WTC11 (cell line): Measurements from ENCODE around the gene CTDNEP1. TPM values are rescaled to one million over a fixed set of nuclear protein-coding genes. Genes with fewer than 3 reads are reported as not detected.

Experiments
- ATAC-seq: fragments of 200-7000 bp; cut with Tn5 transposase; 2 replicates; pipeline ENCODE4 v1.10.0; 2021; ENCODE audit warnings: mild to moderate bottlenecking, moderate library complexity
- CTCF ChIA-PET: fragments of 300-600 bp; sonication (Branson Sonifier 250); formaldehyde crosslinking; loops from one replicate; lab custom pipeline; 2021; ENCODE audit warnings: antibody characterized with exemption; lab: Charles Lee
- POLR2A ChIA-PET: fragments of 350-600 bp; sonication (Branson Sonifier 250); formaldehyde crosslinking; loops from one replicate; lab custom pipeline; 2021; ENCODE audit warnings: antibody characterized with exemption; lab: Charles Lee
- DNase-seq: peaks from one replicate; pipeline ENCODE4 v3.0.0; 2021; ENCODE audit warnings: low spot score
- H3K27ac Mint-ChIP-seq: 2 replicates; pipeline ENCODE4 v1.8.0; 2021; ENCODE audit warnings: mixed read lengths
- H3K27me3 Mint-ChIP-seq: 2 replicates; pipeline ENCODE4 v1.8.0; 2021; ENCODE audit warnings: low read depth, mild to moderate bottlenecking, moderate library complexity, mixed read lengths
- H3K36me3 Mint-ChIP-seq: 2 replicates; pipeline ENCODE4 v1.8.0; 2021; ENCODE audit warnings: mixed read lengths
- H3K4me1 Mint-ChIP-seq: 2 replicates; pipeline ENCODE4 v1.8.0; 2022; ENCODE audit warnings: mixed read lengths
- H3K4me3 Mint-ChIP-seq: 2 replicates; pipeline ENCODE4 v1.8.0; 2021; ENCODE audit warnings: mild to moderate bottlenecking, moderate library complexity, mixed read lengths
- H3K9me3 Mint-ChIP-seq: 2 replicates; pipeline ENCODE4 v1.8.0; 2021; ENCODE audit warnings: mixed read lengths
- ATF1 ChIP-seq: sonication (generic); formaldehyde crosslinking; IDR thresholded peaks from 2 replicates; pipeline ENCODE4 v1.8.1; 2023; ENCODE audit warnings: mild to moderate bottlenecking, moderate library complexity, missing genetic modification reagents
- EMX1 ChIP-seq: fragments of 250-450 bp; sonication (Bioruptor Pico); IDR thresholded peaks from 2 replicates; pipeline ENCODE4 v1.8.0; 2021; ENCODE audit warnings: mild to moderate bottlenecking
- ESRRA ChIP-seq: sonication (generic); formaldehyde crosslinking; IDR thresholded peaks from 2 replicates; pipeline ENCODE4 v1.8.1; 2022; ENCODE audit warnings: mild to moderate bottlenecking, missing genetic modification reagents, borderline replicate concordance
- FOXK1 ChIP-seq: sonication (generic); formaldehyde crosslinking; IDR thresholded peaks from 2 replicates; pipeline ENCODE4 v1.8.0; 2022; ENCODE audit warnings: mild to moderate bottlenecking, moderate library complexity, missing genetic modification reagents
- JUN ChIP-seq: sonication (generic); formaldehyde crosslinking; IDR thresholded peaks from 2 replicates; pipeline ENCODE4 v1.8.0; 2023; ENCODE audit warnings: mild to moderate bottlenecking, missing genetic modification reagents
- KAT7 ChIP-seq: sonication (generic); formaldehyde crosslinking; IDR thresholded peaks from 2 replicates; pipeline ENCODE4 v1.8.1; 2023; ENCODE audit warnings: missing genetic modification reagents, mild to moderate bottlenecking, borderline replicate concordance
- NFATC4 ChIP-seq: fragments of 250-450 bp; sonication (Bioruptor Pico); IDR thresholded peaks from 2 replicates; pipeline ENCODE4 v1.9.0; 2021; ENCODE audit warnings: mild to moderate bottlenecking
- PRRX2 ChIP-seq: fragments of 250-450 bp; sonication (Bioruptor Pico); IDR thresholded peaks from 2 replicates; pipeline ENCODE4 v1.8.0; 2021; ENCODE audit warnings: mild to moderate bottlenecking
- SOX15 ChIP-seq: fragments of 250-450 bp; sonication (Bioruptor Pico); IDR thresholded peaks from 2 replicates; pipeline ENCODE4 v1.9.0; 2021; ENCODE audit warnings: mild to moderate bottlenecking
- TCF7 ChIP-seq: sonication (generic); formaldehyde crosslinking; IDR thresholded peaks from 2 replicates; pipeline ENCODE4 v1.8.0; 2022; ENCODE audit warnings: mild to moderate bottlenecking, low read depth, missing genetic modification reagents, moderate library complexity
- ZNF263 ChIP-seq: sonication (generic); formaldehyde crosslinking; IDR thresholded peaks from 2 replicates; pipeline ENCODE4 v1.8.1; 2022; ENCODE audit warnings: low read depth, mild to moderate bottlenecking, moderate library complexity, missing genetic modification reagents
- total RNA-seq: library from RNA; stranded (reverse); gene quantifications from 3 replicates; pipeline ENCODE4 v1.2.3, GENCODE V29; 2021
- TF ChIP-seq, protein P1 (sequence below): sonication (generic); formaldehyde crosslinking; IDR thresholded peaks from 2 replicates; pipeline ENCODE4 v1.8.1; 2023; ENCODE audit warnings: mild to moderate bottlenecking, missing genetic modification reagents, borderline replicate concordance
- TF ChIP-seq, protein P2 (sequence below): sonication (generic); formaldehyde crosslinking; conservative IDR thresholded peaks from 2 replicates; pipeline ENCODE4 v1.8.1; 2023; ENCODE audit warnings: mild to moderate bottlenecking, low read depth, missing genetic modification reagents, moderate library complexity
- TF ChIP-seq, protein P3 (sequence below): sonication (generic); formaldehyde crosslinking; IDR thresholded peaks from 2 replicates; pipeline ENCODE4 v1.8.0; 2023; ENCODE audit warnings: missing genetic modification reagents, mild to moderate bottlenecking, borderline replicate concordance
- TF ChIP-seq, protein P4 (sequence below): sonication (generic); formaldehyde crosslinking; conservative IDR thresholded peaks from 2 replicates; pipeline ENCODE4 v1.8.1; 2022; ENCODE audit warnings: mild to moderate bottlenecking, missing genetic modification reagents
- TF ChIP-seq, protein P5 (sequence below): sonication (generic); formaldehyde crosslinking; IDR thresholded peaks from 2 replicates; pipeline ENCODE4 v1.8.0; 2022; ENCODE audit warnings: mild to moderate bottlenecking, missing genetic modification reagents
- TF ChIP-seq, protein P6 (sequence below): sonication (generic); formaldehyde crosslinking; IDR thresholded peaks from 2 replicates; pipeline ENCODE4 v1.8.1; 2022; ENCODE audit warnings: mild to moderate bottlenecking, missing genetic modification reagents, moderate library complexity, borderline replicate concordance
- TF ChIP-seq, protein P7 (sequence below): fragments of 250-450 bp; sonication (Bioruptor Pico); IDR thresholded peaks from 2 replicates; pipeline ENCODE4 v1.9.0; 2021; ENCODE audit warnings: moderate library complexity, mild to moderate bottlenecking, inconsistent platforms, borderline replicate concordance
- TF ChIP-seq, protein P8 (sequence below): sonication (generic); formaldehyde crosslinking; IDR thresholded peaks from 2 replicates; pipeline ENCODE4 v1.8.0; 2022; ENCODE audit warnings: mild to moderate bottlenecking, missing genetic modification reagents

Gene CTDNEP1
- total RNA-seq, 1 experiment from 2014 or later = 127 TPM

DNA sequence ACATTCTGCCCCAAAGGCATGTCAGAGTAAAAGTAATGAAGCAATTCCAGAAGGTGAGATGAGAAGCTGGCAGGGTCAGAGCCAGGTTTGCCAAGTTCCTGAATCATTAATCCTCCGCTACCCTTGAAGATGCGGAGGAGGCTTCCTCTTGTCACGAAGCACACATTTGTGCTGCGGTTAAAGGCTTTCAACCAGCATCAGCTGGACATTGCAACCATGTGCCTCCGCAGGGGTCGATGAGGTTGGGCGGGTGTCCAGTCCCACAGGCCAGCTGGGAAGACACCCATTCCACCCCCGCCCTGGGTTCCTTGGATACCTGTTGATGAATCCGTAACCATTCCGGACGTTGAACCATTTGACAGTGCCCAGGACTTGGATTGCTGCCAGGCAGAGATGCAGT lies 41.6 kb upstream of the CTDNEP1 start:
- Mint-ChIP-seq H3K27ac (no peak overlapping the region), H3K27me3 (peaks cover 57% of the 10 kb centered on the region), H3K4me3 (peak overlapping the region; percentile 65), H3K36me3 (no peaks in the 10 kb centered on the region; the same call in 1 of the 2 replicates), H3K9me3 (no peaks in the 10 kb centered on the region), H3K4me1 (peaks cover 33% of the 10 kb centered on the region)
- POLR2A ChIA-PET = interaction anchor here (0.6 to 0.7 kb wide), 2 partner anchors 51 to 107 kb away, joined by 3 to 4 read pairs; partner anchors contain the start of gene GABARAP
- ATAC-seq (no peak), DNase-seq (no peak)
- TF ChIP-seq NFATC4 (CRISPR knock-in tag) (no peak), ESRRA (CRISPR knock-in tag) (no peak), TCF7 (CRISPR knock-in tag) (no peak), ZNF263 (CRISPR knock-in tag) (no peak)
- CTCF ChIA-PET = interaction anchor here (1.0 to 5.4 kb wide), 5 partner anchors 12 to 79 kb away, joined by 3 to 61 read pairs (median 4); partner anchors contain the start of gene SLC2A4

DNA sequence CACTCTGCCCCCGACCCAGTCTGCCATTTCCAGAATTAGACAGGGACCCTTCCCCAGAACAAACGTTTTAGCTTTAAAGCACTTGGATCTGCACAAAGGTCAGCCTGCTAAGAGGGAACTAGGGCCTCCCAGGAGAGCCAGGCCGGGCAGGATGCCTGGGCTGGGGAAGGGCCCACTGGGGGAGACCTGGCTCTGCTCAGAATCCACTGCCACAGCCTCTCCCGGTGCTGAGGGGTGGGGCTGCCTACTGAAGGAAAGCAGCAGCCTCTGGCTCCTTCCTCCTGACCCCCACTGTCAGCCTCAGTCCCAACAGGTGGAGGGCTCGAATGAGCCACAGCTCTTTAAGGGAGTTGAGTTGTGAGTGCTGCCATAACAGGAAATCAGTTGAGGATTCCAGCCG lies 41.2 kb upstream of the CTDNEP1 start:
- ChIA-PET CTCF (interaction anchor here (1.0 to 5.4 kb wide), 4 partner anchors 12 to 78 kb away, joined by 3 to 61 read pairs (median 4); partner anchors contain the start of gene SLC2A4), POLR2A (no interaction called here)
- H3K4me3 Mint-ChIP-seq = no peak overlapping the region
- H3K9me3 Mint-ChIP-seq = no peaks in the 10 kb centered on the region
- peaks cover 52% of the 10 kb centered on the region for H3K27me3 Mint-ChIP-seq
- DNase-seq = no peak
- no peak for ATAC-seq
- peaks cover 33% of the 10 kb centered on the region for H3K4me1 Mint-ChIP-seq
- H3K36me3 Mint-ChIP-seq = no peaks in the 10 kb centered on the region; the same call in 1 of the 2 replicates
- no peak overlapping the region for H3K27ac Mint-ChIP-seq
- TF ChIP-seq EMX1 (no peak), TCF7 (CRISPR knock-in tag) (no peak), ATF1 (no peak), JUN (CRISPR knock-in tag) (no peak), FOXK1 (CRISPR knock-in tag) (no peak), SOX15 (CRISPR knock-in tag) (no peak), PRRX2 (no peak), KAT7 (no peak), ESRRA (CRISPR knock-in tag) (no peak)
- TF ChIP-seq, protein P1, sequence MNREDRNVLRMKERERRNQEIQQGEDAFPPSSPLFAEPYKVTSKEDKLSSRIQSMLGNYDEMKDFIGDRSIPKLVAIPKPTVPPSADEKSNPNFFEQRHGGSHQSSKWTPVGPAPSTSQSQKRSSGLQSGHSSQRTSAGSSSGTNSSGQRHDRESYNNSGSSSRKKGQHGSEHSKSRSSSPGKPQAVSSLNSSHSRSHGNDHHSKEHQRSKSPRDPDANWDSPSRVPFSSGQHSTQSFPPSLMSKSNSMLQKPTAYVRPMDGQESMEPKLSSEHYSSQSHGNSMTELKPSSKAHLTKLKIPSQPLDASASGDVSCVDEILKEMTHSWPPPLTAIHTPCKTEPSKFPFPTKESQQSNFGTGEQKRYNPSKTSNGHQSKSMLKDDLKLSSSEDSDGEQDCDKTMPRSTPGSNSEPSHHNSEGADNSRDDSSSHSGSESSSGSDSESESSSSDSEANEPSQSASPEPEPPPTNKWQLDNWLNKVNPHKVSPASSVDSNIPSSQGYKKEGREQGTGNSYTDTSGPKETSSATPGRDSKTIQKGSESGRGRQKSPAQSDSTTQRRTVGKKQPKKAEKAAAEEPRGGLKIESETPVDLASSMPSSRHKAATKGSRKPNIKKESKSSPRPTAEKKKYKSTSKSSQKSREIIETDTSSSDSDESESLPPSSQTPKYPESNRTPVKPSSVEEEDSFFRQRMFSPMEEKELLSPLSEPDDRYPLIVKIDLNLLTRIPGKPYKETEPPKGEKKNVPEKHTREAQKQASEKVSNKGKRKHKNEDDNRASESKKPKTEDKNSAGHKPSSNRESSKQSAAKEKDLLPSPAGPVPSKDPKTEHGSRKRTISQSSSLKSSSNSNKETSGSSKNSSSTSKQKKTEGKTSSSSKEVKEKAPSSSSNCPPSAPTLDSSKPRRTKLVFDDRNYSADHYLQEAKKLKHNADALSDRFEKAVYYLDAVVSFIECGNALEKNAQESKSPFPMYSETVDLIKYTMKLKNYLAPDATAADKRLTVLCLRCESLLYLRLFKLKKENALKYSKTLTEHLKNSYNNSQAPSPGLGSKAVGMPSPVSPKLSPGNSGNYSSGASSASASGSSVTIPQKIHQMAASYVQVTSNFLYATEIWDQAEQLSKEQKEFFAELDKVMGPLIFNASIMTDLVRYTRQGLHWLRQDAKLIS (CRISPR knock-in tag) = no peak
- TF ChIP-seq, protein P2, sequence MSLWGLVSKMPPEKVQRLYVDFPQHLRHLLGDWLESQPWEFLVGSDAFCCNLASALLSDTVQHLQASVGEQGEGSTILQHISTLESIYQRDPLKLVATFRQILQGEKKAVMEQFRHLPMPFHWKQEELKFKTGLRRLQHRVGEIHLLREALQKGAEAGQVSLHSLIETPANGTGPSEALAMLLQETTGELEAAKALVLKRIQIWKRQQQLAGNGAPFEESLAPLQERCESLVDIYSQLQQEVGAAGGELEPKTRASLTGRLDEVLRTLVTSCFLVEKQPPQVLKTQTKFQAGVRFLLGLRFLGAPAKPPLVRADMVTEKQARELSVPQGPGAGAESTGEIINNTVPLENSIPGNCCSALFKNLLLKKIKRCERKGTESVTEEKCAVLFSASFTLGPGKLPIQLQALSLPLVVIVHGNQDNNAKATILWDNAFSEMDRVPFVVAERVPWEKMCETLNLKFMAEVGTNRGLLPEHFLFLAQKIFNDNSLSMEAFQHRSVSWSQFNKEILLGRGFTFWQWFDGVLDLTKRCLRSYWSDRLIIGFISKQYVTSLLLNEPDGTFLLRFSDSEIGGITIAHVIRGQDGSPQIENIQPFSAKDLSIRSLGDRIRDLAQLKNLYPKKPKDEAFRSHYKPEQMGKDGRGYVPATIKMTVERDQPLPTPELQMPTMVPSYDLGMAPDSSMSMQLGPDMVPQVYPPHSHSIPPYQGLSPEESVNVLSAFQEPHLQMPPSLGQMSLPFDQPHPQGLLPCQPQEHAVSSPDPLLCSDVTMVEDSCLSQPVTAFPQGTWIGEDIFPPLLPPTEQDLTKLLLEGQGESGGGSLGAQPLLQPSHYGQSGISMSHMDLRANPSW (CRISPR knock-in tag) = no peak
- TF ChIP-seq, protein P3, sequence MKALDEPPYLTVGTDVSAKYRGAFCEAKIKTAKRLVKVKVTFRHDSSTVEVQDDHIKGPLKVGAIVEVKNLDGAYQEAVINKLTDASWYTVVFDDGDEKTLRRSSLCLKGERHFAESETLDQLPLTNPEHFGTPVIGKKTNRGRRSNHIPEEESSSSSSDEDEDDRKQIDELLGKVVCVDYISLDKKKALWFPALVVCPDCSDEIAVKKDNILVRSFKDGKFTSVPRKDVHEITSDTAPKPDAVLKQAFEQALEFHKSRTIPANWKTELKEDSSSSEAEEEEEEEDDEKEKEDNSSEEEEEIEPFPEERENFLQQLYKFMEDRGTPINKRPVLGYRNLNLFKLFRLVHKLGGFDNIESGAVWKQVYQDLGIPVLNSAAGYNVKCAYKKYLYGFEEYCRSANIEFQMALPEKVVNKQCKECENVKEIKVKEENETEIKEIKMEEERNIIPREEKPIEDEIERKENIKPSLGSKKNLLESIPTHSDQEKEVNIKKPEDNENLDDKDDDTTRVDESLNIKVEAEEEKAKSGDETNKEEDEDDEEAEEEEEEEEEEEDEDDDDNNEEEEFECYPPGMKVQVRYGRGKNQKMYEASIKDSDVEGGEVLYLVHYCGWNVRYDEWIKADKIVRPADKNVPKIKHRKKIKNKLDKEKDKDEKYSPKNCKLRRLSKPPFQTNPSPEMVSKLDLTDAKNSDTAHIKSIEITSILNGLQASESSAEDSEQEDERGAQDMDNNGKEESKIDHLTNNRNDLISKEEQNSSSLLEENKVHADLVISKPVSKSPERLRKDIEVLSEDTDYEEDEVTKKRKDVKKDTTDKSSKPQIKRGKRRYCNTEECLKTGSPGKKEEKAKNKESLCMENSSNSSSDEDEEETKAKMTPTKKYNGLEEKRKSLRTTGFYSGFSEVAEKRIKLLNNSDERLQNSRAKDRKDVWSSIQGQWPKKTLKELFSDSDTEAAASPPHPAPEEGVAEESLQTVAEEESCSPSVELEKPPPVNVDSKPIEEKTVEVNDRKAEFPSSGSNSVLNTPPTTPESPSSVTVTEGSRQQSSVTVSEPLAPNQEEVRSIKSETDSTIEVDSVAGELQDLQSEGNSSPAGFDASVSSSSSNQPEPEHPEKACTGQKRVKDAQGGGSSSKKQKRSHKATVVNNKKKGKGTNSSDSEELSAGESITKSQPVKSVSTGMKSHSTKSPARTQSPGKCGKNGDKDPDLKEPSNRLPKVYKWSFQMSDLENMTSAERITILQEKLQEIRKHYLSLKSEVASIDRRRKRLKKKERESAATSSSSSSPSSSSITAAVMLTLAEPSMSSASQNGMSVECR (CRISPR knock-in tag) = no peak
- TF ChIP-seq, protein P4, sequence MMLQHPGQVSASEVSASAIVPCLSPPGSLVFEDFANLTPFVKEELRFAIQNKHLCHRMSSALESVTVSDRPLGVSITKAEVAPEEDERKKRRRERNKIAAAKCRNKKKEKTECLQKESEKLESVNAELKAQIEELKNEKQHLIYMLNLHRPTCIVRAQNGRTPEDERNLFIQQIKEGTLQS (CRISPR knock-in tag) = no peak
- TF ChIP-seq, protein P5, sequence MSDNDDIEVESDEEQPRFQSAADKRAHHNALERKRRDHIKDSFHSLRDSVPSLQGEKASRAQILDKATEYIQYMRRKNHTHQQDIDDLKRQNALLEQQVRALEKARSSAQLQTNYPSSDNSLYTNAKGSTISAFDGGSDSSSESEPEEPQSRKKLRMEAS (CRISPR knock-in tag) = no peak
- TF ChIP-seq, protein P6, sequence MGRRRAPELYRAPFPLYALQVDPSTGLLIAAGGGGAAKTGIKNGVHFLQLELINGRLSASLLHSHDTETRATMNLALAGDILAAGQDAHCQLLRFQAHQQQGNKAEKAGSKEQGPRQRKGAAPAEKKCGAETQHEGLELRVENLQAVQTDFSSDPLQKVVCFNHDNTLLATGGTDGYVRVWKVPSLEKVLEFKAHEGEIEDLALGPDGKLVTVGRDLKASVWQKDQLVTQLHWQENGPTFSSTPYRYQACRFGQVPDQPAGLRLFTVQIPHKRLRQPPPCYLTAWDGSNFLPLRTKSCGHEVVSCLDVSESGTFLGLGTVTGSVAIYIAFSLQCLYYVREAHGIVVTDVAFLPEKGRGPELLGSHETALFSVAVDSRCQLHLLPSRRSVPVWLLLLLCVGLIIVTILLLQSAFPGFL (CRISPR knock-in tag) = no peak
- TF ChIP-seq, protein P7, sequence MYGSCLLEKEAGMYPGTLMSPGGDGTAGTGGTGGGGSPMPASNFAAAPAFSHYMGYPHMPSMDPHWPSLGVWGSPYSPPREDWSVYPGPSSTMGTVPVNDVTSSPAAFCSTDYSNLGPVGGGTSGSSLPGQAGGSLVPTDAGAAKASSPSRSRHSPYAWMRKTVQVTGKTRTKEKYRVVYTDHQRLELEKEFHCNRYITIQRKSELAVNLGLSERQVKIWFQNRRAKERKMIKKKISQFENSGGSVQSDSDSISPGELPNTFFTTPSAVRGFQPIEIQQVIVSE (CRISPR knock-in tag) = no peak
- TF ChIP-seq, protein P8, sequence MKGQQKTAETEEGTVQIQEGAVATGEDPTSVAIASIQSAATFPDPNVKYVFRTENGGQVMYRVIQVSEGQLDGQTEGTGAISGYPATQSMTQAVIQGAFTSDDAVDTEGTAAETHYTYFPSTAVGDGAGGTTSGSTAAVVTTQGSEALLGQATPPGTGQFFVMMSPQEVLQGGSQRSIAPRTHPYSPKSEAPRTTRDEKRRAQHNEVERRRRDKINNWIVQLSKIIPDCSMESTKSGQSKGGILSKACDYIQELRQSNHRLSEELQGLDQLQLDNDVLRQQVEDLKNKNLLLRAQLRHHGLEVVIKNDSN = no peak
